Esophagus (tissue), 2 donors: ENCODE results near the gene ATG12. TPM values are rescaled to one million over a fixed set of nuclear protein-coding genes. Genes with fewer than 3 reads are reported as not detected.
"Not testable (repeated sequence)": the region's sequence is repeated elsewhere in the genome, so short reads cannot be mapped to it uniquely, and the experiment has no call there.

ENCODE experiments used
- H3K27ac ChIP-seq, 2 donors: one replicate each; pipeline ENCODE4 v1.5.1; 2013; ENCODE audit warnings: low read depth in 2 of 2, mild to moderate bottlenecking in 2 of 2, inconsistent platforms in 1 of 2, low read length in 1 of 2, moderate library complexity in 1 of 2
- H3K27me3 ChIP-seq, 2 donors: one replicate each; pipeline ENCODE4 v1.6.1; 2013; ENCODE audit warnings: low read length in 2 of 2, control low read depth in 1 of 2, mild to moderate bottlenecking in 1 of 2; ENCODE audit not compliant: insufficient read depth in 2 of 2, control insufficient read depth in 1 of 2
- H3K36me3 ChIP-seq, 2 donors: one replicate each; pipeline ENCODE4 v1.6.1; 2013; ENCODE audit warnings: low read length in 1 of 2; ENCODE audit not compliant: control insufficient read depth in 2 of 2, insufficient read depth in 2 of 2
- H3K4me1 ChIP-seq, 2 donors: one replicate each; pipeline ENCODE4 v1.6.1; 2013; ENCODE audit warnings: low read length in 1 of 2; ENCODE audit not compliant: control insufficient read depth in 2 of 2, insufficient read depth in 2 of 2
- H3K4me3 ChIP-seq, 2 donors: one replicate each; pipeline ENCODE4 v1.5.1; 2013; ENCODE audit warnings: low read length in 2 of 2, mild to moderate bottlenecking in 2 of 2, low read depth in 1 of 2, moderate library complexity in 1 of 2
- H3K9me3 ChIP-seq, 2 donors: one replicate each; pipeline ENCODE4 v1.6.1; 2013; ENCODE audit warnings: mild to moderate bottlenecking in 2 of 2, low read depth in 1 of 2, low read length in 1 of 2, moderate library complexity in 1 of 2; ENCODE audit not compliant: control insufficient read depth in 2 of 2, insufficient read depth in 1 of 2
- WGBS, 2 donors: extraction: QIAGEN DNeasy Blood & Tissue Kit; methylation state at CpG; one replicate each; pipeline ENCODE4 v1.1.7; 2013; 5-methylcytosine and 5-hydroxymethylcytosine counted together
- polyA plus RNA-seq, 2 donors: library from polyadenylated mRNA; stranded (reverse); fragments of 200-250 nt; gene quantifications; one replicate each; pipeline ENCODE4 v1.2.3, GENCODE V29; 2013
- donor health status: healthy with polysubstance abuse.
- donor health status: Bipolar disorder and iron deficiency.

The ATG12 gene
- polyA plus RNA-seq, 2 donors = 15.3 to 19.5 TPM

DNA sequence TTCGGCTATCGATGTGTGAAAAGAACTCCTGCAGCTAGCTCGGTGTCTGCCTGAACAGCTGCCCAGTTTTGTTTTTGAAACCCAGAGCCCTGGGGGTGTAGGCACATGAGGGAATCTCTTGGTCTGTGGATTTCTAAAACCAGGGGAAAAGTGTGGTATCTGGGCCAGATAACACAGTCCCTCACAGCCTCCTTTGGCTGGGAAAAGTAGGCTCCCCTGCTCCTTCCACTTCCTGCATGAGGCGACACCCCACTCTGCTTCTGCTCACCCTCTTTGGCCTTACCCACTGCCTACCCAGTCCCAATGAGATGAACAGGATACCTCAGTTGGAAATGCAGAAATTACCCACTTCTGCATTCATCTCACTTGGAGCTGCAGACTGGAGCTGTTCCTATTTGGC lies 15.4 kb downstream of the ATG12 start:
- no peak overlapping the region for H3K27ac ChIP-seq
- WGBS, 2 donors = 98% methylated on average over 4 of the region's 4 CpGs

DNA sequence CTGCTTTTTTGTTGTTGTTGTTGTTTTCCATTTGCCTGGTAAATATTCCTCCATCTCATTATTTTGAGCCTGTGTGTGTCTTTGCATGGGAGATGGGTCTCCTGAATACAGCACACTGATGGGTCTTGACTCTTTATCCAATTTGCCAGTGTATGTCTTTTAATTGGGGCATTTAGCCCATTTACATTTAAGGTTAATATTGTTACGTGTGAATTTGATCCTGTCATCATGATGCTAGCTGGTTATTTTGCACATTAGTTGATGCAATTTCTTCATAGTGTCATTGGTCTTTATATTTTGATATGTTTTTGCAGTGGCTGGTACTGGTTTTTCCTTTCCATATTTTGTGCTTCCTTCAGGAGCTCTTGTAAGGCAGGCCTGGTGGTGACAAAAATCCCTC lies 16.4 kb downstream of the ATG12 start:
- 100% methylated on average over 1 of the region's 1 CpG for WGBS, 2 donors
- H3K4me3 ChIP-seq, H3K27me3 ChIP-seq, H3K36me3 ChIP-seq, H3K27ac ChIP-seq, H3K4me1 ChIP-seq, H3K9me3 ChIP-seq: not testable (repeated sequence)

More for the DNA sequence above, 15.4 kb downstream of the ATG12 start:
- H3K36me3 ChIP-seq = peaks cover 0 to 3% of the 10 kb centered on the region in 2 donors
- no peak overlapping the region for H3K4me3 ChIP-seq
- peaks cover 2 to 5% of the 10 kb centered on the region in 2 donors for H3K9me3 ChIP-seq
- no peaks in the 10 kb centered on the region for H3K4me1 ChIP-seq
- no peaks in the 10 kb centered on the region for H3K27me3 ChIP-seq

DNA sequence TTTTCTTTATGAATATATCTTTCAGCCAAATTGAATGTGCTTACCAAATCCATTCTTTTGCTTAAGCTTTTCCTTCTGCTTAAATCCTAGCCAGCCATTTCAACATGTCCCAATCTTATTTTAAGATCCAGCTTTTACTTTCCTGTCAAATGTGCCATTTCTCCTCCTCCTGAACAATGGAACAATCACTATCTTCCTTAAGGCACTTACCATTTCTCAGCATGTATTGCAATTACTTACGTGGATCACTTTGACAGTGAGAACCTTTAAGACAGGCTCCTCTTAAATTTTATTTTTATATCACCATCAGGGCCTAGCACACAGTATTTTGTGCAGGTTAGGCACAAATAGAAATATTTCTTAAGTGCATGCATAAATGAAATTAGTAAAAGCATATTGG lies 20.5 kb downstream of the ATG12 start:
- WGBS, 2 donors = 83 to 89% methylated on average over 1 of the region's 1 CpG
- peaks cover under 1 to 2% of the 10 kb centered on the region in 2 donors for H3K9me3 ChIP-seq

DNA sequence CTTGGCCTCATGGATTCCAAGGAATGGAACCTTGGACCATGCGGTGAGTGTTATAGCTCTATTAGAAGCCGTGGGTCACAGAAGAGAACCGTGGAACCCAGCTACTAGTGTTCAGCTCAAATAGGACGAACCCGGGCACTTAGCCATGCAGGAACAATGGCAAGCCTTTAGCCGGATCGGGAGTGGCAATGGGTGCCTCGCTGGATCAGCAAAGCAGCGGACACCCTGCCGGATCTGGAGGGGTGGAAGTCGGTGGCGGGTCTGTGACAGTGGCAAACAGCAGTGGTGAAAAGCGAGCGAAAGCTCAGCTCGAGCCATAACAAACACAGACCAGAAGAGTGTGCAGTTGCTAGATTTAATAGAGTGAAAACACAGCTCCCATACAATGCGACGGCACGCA lies 22.5 kb downstream of the ATG12 start:
- 84 to 88% methylated on average over 18 of the region's 18 CpGs for WGBS, 2 donors
- Histone ChIP-seq H3K27ac (no peak overlapping the region), H3K9me3 (peaks cover 0 to 2% of the 10 kb centered on the region in 2 donors), H3K4me1 (peaks cover 0 to 8% of the 10 kb centered on the region in 2 donors), H3K4me3 (no peak overlapping the region), H3K27me3 (peaks cover 3 to 12% of the 10 kb centered on the region in 2 donors), H3K36me3 (no peaks in the 10 kb centered on the region)

More for the DNA sequence above, 20.5 kb downstream of the ATG12 start:
- peaks cover under 1 to 3% of the 10 kb centered on the region in 2 donors for H3K27me3 ChIP-seq
- H3K4me3 ChIP-seq = no peak overlapping the region
- peaks cover 0 to 8% of the 10 kb centered on the region in 2 donors for H3K4me1 ChIP-seq
- H3K36me3 ChIP-seq = no peaks in the 10 kb centered on the region
- H3K27ac ChIP-seq = no peak overlapping the region

DNA sequence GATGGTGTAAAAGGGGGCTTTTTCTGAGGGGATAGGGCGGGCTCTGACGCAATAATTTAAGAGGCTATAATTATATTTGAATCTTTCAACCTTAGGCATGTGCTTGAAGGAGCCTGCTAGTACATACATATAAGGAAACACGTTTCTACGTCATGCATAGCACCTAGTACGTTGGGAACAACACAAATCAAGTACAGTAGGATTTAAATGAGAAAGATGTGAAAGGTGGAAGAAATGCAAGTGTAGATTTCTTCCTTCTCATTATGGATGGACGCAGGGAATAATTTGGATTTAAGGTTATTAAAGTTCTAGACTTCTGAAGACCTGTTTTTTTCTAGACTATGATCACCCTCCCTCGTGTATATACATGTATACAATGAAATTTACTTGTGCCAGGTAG lies 24.0 kb downstream of the ATG12 start:
- Histone ChIP-seq H3K27me3 (peaks cover 3 to 12% of the 10 kb centered on the region in 2 donors), H3K4me3 (no peak overlapping the region), H3K27ac (no peak overlapping the region), H3K9me3 (peaks cover 0 to 2% of the 10 kb centered on the region in 2 donors), H3K36me3 (no peaks in the 10 kb centered on the region), H3K4me1 (peaks cover 0 to 8% of the 10 kb centered on the region in 2 donors)
- 80 to 84% methylated on average over 7 of the region's 7 CpGs for WGBS, 2 donors

DNA sequence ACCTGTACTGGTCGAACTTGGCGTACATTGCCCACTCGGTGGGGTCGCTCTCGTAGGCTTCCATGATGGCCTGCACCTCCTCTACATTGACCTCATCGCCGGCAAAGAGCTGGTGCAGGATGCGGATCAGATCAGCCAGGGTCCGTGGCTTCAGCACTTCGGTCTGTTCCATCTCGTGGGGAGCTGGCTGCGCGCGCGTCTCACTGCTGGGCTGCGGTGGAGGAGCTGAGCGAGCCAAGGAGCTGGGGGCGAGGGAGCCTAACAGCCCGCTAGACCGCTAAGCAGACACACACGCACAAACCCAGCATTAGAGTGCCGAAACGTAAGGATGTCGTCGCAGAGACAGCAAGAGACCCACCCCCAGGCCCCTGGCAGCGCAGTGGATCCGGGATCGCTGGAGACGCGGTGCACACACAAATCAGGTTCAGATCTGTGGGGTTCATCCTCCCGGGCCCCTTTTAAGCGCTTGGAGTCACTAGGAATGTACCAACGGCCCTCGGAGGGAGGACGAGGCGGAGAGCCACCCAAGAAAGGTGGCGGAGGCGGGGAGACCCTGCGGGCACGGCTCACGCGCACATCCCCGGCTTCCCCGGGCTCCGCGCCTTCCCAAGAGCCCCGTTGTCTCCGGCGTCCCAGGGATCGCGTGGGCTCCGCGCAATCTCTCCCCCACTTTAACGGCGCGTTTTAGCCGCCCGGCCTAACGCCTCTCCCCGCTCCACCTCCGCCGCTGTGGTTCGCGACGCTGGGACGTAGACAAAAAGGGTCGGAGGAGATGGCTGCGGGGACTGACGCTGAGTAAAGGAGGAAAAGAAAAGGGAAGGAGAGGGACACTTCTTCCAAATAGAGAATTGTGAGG lies 24.9 kb downstream of the ATG12 start, which contains the start of gene CDO1:
Gene CDO1, minus strand, starts transcription at position 434 of the 856 bp plus-strand sequence. Its CDS starts 262 bp downstream, at position 172.
- Histone ChIP-seq H3K27ac (peak within 1 kb of the TSS; percentile 27 to 53), H3K4me1 (peaks cover 0 to 8% of the 10 kb centered on the region in 2 donors), H3K4me3 (peak within 1 kb of the TSS; percentile 42 to 45), H3K27me3 (peaks cover 3 to 12% of the 10 kb centered on the region in 2 donors), H3K9me3 (no peaks in the 10 kb centered on the region), H3K36me3 (no peaks in the 10 kb centered on the region)
- 2 to 4% methylated on average over 68 to 69 of the region's 69 CpGs for WGBS, 2 donors

DNA sequence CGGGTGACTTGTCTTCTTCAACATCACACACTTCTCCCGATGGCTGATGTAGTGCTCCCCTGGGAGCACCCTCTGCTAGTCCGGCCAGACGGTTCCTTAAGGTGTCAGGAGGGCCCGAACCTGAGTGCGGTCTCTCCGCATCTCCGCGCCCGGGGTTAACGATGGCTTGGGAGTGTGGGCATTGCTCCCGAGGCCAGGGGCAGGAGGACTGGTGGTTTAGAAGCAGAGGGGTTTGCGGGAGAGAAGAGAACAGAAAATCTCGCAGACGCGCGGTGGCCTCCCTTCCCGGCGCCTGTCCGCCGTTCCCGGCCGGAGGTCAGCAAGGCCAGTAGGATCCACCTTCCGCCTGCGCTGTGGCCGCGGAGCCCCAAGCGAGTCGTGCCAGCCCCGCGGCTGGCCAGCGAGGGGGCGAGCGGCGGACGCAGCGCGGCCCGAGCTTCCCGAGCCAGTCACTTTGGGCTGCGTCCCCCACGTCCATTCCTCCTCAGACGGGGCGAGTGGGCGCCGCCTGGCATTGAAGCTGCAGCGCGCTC lies 25.6 kb downstream of the ATG12 start:
- peaks cover 0 to 8% of the 10 kb centered on the region in 2 donors for H3K4me1 ChIP-seq
- no peaks in the 10 kb centered on the region for H3K9me3 ChIP-seq
- H3K27me3 ChIP-seq = peaks cover 3 to 12% of the 10 kb centered on the region in 2 donors
- no peak overlapping the region for H3K27ac ChIP-seq
- WGBS, 2 donors = 2 to 4% methylated on average over 40 to 48 of the region's 48 CpGs
- H3K36me3 ChIP-seq = no peaks in the 10 kb centered on the region
- H3K4me3 ChIP-seq = peak overlapping the region; percentile 42 to 45

DNA sequence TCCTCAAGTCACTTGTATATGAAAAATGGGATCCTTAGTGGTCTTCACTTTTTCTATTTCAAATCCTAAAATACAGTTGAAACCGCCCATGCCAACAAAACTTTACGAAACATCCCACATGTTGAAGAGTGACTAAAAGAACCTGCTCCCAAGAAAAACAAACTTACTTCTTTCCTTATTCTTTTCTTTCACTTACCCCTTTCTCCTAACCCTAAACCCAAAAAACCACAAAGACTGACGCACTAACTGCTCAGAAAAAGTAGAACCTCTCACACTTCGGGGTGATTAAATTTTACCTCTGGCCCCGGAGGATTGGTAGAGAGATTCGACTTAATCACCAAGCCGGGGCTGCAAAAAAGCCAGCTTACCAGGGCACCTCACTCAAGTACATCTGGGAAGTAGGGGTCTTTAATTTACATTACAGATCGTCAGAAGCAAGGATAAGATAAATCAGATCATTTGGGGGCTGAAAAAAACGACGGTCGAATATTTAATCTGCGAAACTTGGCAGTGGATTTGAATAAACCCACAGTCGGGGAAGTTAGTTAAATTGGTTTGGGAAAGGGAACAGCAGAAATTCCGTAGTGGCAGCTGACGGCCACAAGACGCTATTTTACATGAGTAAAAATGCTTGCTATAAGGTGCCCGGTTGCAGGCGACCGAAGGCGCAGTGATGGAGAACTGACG lies 26.2 kb downstream of the ATG12 start:
- no peak overlapping the region for H3K27ac ChIP-seq
- WGBS, 2 donors = 31 to 32% methylated on average over 21 of the region's 21 CpGs
- peaks cover 0 to 8% of the 10 kb centered on the region in 2 donors for H3K4me1 ChIP-seq
- H3K27me3 ChIP-seq = peaks cover 3 to 12% of the 10 kb centered on the region in 2 donors
- H3K4me3 ChIP-seq = peak overlapping the region in 1 of 2 donors; percentile 42
- H3K9me3 ChIP-seq = no peaks in the 10 kb centered on the region
- no peaks in the 10 kb centered on the region for H3K36me3 ChIP-seq

DNA sequence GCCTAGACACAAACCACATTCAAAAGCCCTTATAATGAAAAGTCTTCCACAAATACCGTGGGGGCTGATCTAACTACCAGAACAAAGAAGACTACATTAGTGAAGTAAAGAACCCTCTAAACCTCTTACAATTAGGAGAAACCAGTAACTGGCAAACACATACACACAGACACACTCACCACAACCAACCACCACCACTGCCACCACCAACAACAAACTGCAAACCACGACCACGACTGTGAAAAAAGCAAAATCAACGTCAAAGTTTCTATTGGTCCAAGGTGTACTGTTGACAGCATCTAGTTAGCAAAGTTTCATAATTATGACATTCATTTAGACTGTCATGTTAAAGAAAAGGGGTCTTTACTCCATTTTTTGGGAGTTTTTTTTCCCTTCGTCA lies 27.6 kb downstream of the ATG12 start:
- H3K27me3 ChIP-seq = peaks cover 3 to 12% of the 10 kb centered on the region in 2 donors
- no peaks in the 10 kb centered on the region for H3K36me3 ChIP-seq
- H3K4me1 ChIP-seq = peaks cover 0 to 8% of the 10 kb centered on the region in 2 donors
- WGBS, 2 donors = 75 to 86% methylated on average over 5 of the region's 5 CpGs
- H3K9me3 ChIP-seq = no peaks in the 10 kb centered on the region
- no peak overlapping the region for H3K27ac ChIP-seq
- no peak overlapping the region for H3K4me3 ChIP-seq
